CD8-positive, alpha-beta memory T cell (primary cell): ENCODE results near the gene SETD7. TPM values are rescaled to one million over a fixed set of nuclear protein-coding genes. Genes with fewer than 3 reads are reported as not detected.

Experiments used
- CTCF ChIA-PET: fragments of 350-600 bp; sonication (Branson Sonifier 250); formaldehyde crosslinking; loops from one replicate; lab custom pipeline; 2021; ENCODE audit warnings: antibody characterized with exemption; lab: Charles Lee
- POLR2A ChIA-PET: fragments of 350-600 bp; sonication (Branson Sonifier 250); formaldehyde crosslinking; loops from one replicate; lab custom pipeline; 2021; ENCODE audit warnings: antibody characterized with exemption; lab: Charles Lee
- DNase-seq, 5 donors: peaks; one replicate each; pipeline versions ENCODE4 v3.0.0 to v3.0.0-alpha.2; 2020 to 2022; ENCODE audit warnings: mixed read lengths in 1 of 5
- H3K27ac ChIP-seq: one replicate; pipeline ENCODE4 v1.7.0; 2013; ENCODE audit warnings: low read depth, mild to moderate bottlenecking, low read length, moderate library complexity
- H3K27me3 ChIP-seq: 2 replicates; pipeline ENCODE4 v1.7.0; 2013; ENCODE audit warnings: low read length, mild to moderate bottlenecking; ENCODE audit not compliant: insufficient read depth, poor library complexity, severe bottlenecking
- H3K36me3 ChIP-seq: 2 replicates; pipeline ENCODE4 v1.7.0; 2013; ENCODE audit warnings: mild to moderate bottlenecking, low read length, moderate library complexity; ENCODE audit not compliant: insufficient read depth
- H3K4me1 ChIP-seq: 2 replicates; pipeline ENCODE4 v1.7.0; 2013; ENCODE audit warnings: mild to moderate bottlenecking, low read length, moderate library complexity; ENCODE audit not compliant: insufficient read depth
- H3K4me3 ChIP-seq: 2 replicates; pipeline ENCODE4 v1.7.0; 2013; ENCODE audit warnings: mild to moderate bottlenecking, low read length
- H3K9me3 ChIP-seq: 2 replicates; pipeline ENCODE4 v1.7.0; 2013; ENCODE audit warnings: mild to moderate bottlenecking, low read length
- H3K27ac Mint-ChIP-seq, 8 donors: one replicate each; pipeline ENCODE4 v1.8.0; 2020 to 2021; ENCODE audit warnings: mixed read lengths in 8 of 8, mild to moderate bottlenecking in 6 of 8, inconsistent platforms in 3 of 8, moderate library complexity in 3 of 8
- H3K27me3 Mint-ChIP-seq, 2 donors: one replicate each; pipeline ENCODE4 v1.8.0; 2020 to 2021; ENCODE audit warnings: mixed read lengths in 2 of 2, mild to moderate bottlenecking in 1 of 2, moderate library complexity in 1 of 2
- H3K36me3 Mint-ChIP-seq, 3 donors: one replicate each; pipeline ENCODE4 v1.8.0; 2020 to 2021; ENCODE audit warnings: mixed read lengths in 3 of 3, inconsistent platforms in 1 of 3, mild to moderate bottlenecking in 1 of 3
- H3K4me1 Mint-ChIP-seq, 3 donors: one replicate each; pipeline ENCODE4 v1.8.0; 2020 to 2021; ENCODE audit warnings: mixed read lengths in 3 of 3, inconsistent platforms in 1 of 3, mild to moderate bottlenecking in 1 of 3
- H3K4me3 Mint-ChIP-seq, 7 donors: one replicate each; pipeline ENCODE4 v1.8.0; 2020 to 2021; ENCODE audit warnings: mixed read lengths in 7 of 7, mild to moderate bottlenecking in 6 of 7, moderate library complexity in 4 of 7, inconsistent platforms in 2 of 7
- H3K9me3 Mint-ChIP-seq, 5 donors: one replicate each; pipeline ENCODE4 v1.8.0; 2020 to 2022; ENCODE audit warnings: mixed read lengths in 5 of 5, mild to moderate bottlenecking in 3 of 5, moderate library complexity in 2 of 5, inconsistent platforms in 1 of 5
- polyA plus RNA-seq: library from polyadenylated mRNA; unstranded; fragments of 300-500 nt; fragmentation: Illumina TruSeq; gene quantifications from one replicate; pipeline ENCODE4 v1.2.3, GENCODE V29; 2021
- total RNA-seq, 2 experiments: library from RNA; stranded (reverse); gene quantifications; one replicate each; pipeline ENCODE4 v1.2.3, GENCODE V29; 2021

Gene SETD7
- total and polyA plus RNA-seq, 3 experiments from 2014 or later, result 2.0 to 17.0 (median 15.2) TPM

GRCh38 chr4:139596684-139597279 lies 40.8 kb upstream of the SETD7 start:
- ChIA-PET CTCF (interaction anchor here (0.6 to 1.8 kb wide), 2 partner anchors 55 to 181 kb away, joined by 3 to 4 read pairs; no protein-coding TSS in a partner anchor), POLR2A (no interaction called here)
- no peaks in the 10 kb centered on the region for H3K9me3 Mint-ChIP-seq
- no peak overlapping the region for H3K27ac Mint-ChIP-seq
- Histone ChIP-seq H3K27ac (no peak overlapping the region), H3K4me3 (no peak overlapping the region), H3K27me3 (no peaks in the 10 kb centered on the region), H3K4me1 (no peaks in the 10 kb centered on the region), H3K36me3 (no peaks in the 10 kb centered on the region), H3K9me3 (no peaks in the 10 kb centered on the region)
- H3K27me3 Mint-ChIP-seq, result peaks cover 9 to 37% of the 10 kb centered on the region in 2 donors
- H3K36me3 Mint-ChIP-seq, result no peaks in the 10 kb centered on the region
- DNase-seq, result no peak
- H3K4me3 Mint-ChIP-seq, result no peak overlapping the region
- no peaks in the 10 kb centered on the region for H3K4me1 Mint-ChIP-seq

DNA sequence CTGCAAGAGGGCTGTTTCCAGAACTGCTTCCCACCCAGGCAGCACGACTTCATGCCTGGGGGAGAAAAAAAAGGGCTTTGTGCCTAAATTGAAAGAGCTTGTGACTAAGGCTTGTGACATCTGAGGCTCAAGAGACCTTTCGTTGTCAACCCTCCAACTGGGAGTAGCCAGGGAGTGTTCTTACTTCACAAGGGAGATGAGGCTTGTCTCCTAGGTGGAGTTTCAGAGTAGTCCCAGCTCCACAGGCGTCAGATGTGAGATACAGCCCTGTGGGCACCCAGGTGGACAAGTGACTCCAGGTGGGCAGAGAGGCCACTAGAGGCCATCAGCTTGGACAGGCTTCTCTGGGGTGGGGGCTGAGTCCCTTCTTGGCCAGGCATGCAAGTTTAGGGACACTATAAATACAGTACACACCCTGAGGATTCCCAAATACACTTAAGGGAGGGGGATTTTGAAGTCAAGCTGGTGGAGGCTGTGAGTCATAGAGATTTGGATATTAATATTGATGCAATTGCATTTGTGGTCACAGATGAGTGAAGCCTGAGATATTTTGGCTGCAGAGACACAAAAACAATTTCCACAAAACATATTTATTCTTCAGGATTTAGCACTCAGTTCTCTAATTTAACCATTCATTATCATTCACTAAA lies 40.1 kb upstream of the SETD7 start:
- no peaks in the 10 kb centered on the region for H3K4me1 ChIP-seq
- Mint-ChIP-seq H3K4me3 (no peak overlapping the region), H3K36me3 (no peaks in the 10 kb centered on the region), H3K9me3 (no peaks in the 10 kb centered on the region), H3K27ac (no peak overlapping the region), H3K27me3 (peaks cover 9 to 37% of the 10 kb centered on the region in 2 donors), H3K4me1 (no peaks in the 10 kb centered on the region)
- no peaks in the 10 kb centered on the region for H3K27me3 ChIP-seq
- ChIA-PET POLR2A (no interaction called here), CTCF (interaction anchor here (1.8 kb wide), 1 partner anchor 56 kb away, joined by 4 read pairs; no protein-coding TSS in a partner anchor)
- no peak for DNase-seq
- H3K4me3 ChIP-seq, result no peak overlapping the region
- H3K27ac ChIP-seq, result no peak overlapping the region
- no peaks in the 10 kb centered on the region for H3K36me3 ChIP-seq
- no peaks in the 10 kb centered on the region for H3K9me3 ChIP-seq

DNA sequence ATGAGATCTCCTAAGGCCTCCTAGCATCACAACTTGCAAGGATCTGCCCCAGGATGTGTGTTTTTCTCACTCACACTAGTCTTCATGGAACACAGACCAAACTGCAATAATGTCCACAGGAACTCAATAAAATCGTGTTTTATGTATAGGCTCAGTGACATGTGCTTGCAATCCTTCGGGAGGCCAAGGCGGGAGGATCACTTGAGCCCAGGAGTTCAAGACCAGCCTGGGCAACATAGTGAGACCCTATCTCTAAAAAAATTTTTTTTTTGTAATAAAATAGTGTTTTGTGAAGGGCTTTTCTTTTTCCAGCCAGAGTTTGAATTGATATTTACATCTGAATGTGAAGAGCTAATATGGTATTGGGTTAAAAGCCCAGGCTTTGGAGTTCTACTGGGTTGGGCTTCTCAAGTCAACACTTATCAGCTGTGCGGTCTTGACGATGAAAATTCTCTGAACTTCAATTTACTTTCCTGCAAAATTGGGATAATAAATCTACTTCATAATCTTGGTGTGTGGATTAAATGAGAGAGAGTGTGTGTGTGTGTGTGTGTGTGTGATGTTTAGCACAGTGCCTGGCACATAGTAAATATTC lies 38.7 kb upstream of the SETD7 start:
- Histone ChIP-seq H3K27me3 (no peaks in the 10 kb centered on the region), H3K4me1 (no peaks in the 10 kb centered on the region), H3K9me3 (no peaks in the 10 kb centered on the region), H3K27ac (no peak overlapping the region), H3K4me3 (no peak overlapping the region), H3K36me3 (no peaks in the 10 kb centered on the region)
- H3K27me3 Mint-ChIP-seq, result peaks cover 9 to 33% of the 10 kb centered on the region in 2 donors
- H3K36me3 Mint-ChIP-seq, result no peaks in the 10 kb centered on the region
- H3K27ac Mint-ChIP-seq, result no peak overlapping the region
- DNase-seq, result no peak
- ChIA-PET POLR2A (no interaction called here), CTCF (no interaction called here)
- no peak overlapping the region for H3K4me3 Mint-ChIP-seq
- H3K4me1 Mint-ChIP-seq, result no peaks in the 10 kb centered on the region
- H3K9me3 Mint-ChIP-seq, result no peaks in the 10 kb centered on the region

DNA sequence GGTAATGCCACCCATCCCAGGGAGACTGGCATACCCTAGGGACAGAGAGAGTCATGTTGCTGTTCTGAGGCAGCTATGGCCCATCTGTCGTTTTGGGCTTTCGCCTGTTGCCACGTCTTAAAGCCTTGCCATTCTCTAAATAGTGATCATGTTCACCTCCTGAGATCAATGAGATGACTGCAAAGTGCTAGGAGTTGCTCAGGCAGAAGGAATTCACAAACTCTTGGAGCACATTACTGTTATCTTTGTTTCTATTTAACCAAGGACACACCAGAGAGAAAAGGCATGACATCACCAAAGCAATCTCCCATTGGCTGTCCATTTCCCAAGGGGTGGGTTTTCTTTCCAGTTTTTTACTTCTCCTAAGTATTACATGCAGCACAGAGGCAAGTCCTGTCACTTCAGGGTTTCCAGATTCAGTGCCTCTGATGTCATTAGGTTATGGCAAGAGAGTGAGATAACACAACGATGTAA lies 37.1 kb upstream of the SETD7 start:
- no peaks in the 10 kb centered on the region for H3K36me3 ChIP-seq
- POLR2A ChIA-PET, result no interaction called here
- no peak overlapping the region for H3K4me3 Mint-ChIP-seq

GRCh38 chr4:139589336-139590018 lies 33.5 kb upstream of the SETD7 start:
- Mint-ChIP-seq H3K4me1 (no peaks in the 10 kb centered on the region), H3K27me3 (peaks cover 4 to 6% of the 10 kb centered on the region in 2 donors), H3K27ac (no peak overlapping the region), H3K9me3 (no peaks in the 10 kb centered on the region), H3K4me3 (no peak overlapping the region), H3K36me3 (no peaks in the 10 kb centered on the region)
- no peak overlapping the region for H3K4me3 ChIP-seq
- no peaks in the 10 kb centered on the region for H3K36me3 ChIP-seq
- no peaks in the 10 kb centered on the region for H3K27me3 ChIP-seq
- H3K27ac ChIP-seq, result no peak overlapping the region
- H3K9me3 ChIP-seq, result no peaks in the 10 kb centered on the region
- no peak for DNase-seq
- CTCF ChIA-PET, result no interaction called here
- no peaks in the 10 kb centered on the region for H3K4me1 ChIP-seq
- POLR2A ChIA-PET, result interaction anchor here (0.6 kb wide), 1 partner anchor 23 kb away, joined by 6 read pairs; no protein-coding TSS in a partner anchor

More for the DNA sequence above, 37.1 kb upstream of the SETD7 start:
- Mint-ChIP-seq H3K9me3 (no peaks in the 10 kb centered on the region), H3K4me1 (no peaks in the 10 kb centered on the region), H3K27me3 (peaks cover 8 to 27% of the 10 kb centered on the region in 2 donors), H3K27ac (no peak overlapping the region), H3K36me3 (no peaks in the 10 kb centered on the region)
- no peaks in the 10 kb centered on the region for H3K9me3 ChIP-seq
- H3K4me3 ChIP-seq, result no peak overlapping the region
- no peak overlapping the region for H3K27ac ChIP-seq
- no peak for DNase-seq
- CTCF ChIA-PET, result interaction anchor here (0.9 to 1.0 kb wide), 2 partner anchors 10 to 14 kb away, joined by 3 read pairs; no protein-coding TSS in a partner anchor
- no peaks in the 10 kb centered on the region for H3K27me3 ChIP-seq
- H3K4me1 ChIP-seq, result no peaks in the 10 kb centered on the region

DNA sequence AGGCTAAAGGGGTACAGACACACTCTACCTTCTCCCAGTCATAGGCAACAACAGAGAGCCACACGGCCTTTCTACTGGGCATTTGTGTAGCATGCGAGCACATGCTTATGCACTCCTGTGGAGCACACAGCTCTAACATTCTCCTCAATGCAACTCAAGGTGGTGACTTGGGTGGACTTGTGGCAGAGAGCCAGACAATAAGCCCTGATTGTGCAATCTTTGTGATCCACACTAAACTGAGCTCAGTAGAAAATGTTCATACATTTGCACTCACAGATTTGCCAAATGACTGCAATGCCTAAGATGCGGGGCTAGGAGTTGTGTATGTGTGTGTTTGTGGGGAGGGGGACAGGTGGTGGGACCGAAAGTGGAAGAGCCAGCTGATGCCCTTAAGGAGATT lies 31.4 kb upstream of the SETD7 start:
- Histone ChIP-seq H3K9me3 (no peaks in the 10 kb centered on the region), H3K4me3 (no peak overlapping the region), H3K4me1 (no peaks in the 10 kb centered on the region), H3K36me3 (no peaks in the 10 kb centered on the region), H3K27me3 (no peaks in the 10 kb centered on the region), H3K27ac (no peak overlapping the region)
- ChIA-PET CTCF (no interaction called here), POLR2A (no interaction called here)
- peaks cover 9 to 11% of the 10 kb centered on the region in 2 donors for H3K27me3 Mint-ChIP-seq
- no peak for DNase-seq
- H3K9me3 Mint-ChIP-seq, result no peaks in the 10 kb centered on the region
- H3K4me3 Mint-ChIP-seq, result no peak overlapping the region
- no peaks in the 10 kb centered on the region for H3K36me3 Mint-ChIP-seq
- no peaks in the 10 kb centered on the region for H3K4me1 Mint-ChIP-seq
- no peak overlapping the region for H3K27ac Mint-ChIP-seq

- Mint-ChIP-seq H3K27me3 (peaks cover 12 to 26% of the 10 kb centered on the region in 2 donors), H3K36me3 (peaks cover 0 to 3% (median 0%) of the 10 kb centered on the region in 3 donors), H3K9me3 (no peaks in the 10 kb centered on the region), H3K4me3 (no peak overlapping the region), H3K27ac (no peak overlapping the region), H3K4me1 (no peaks in the 10 kb centered on the region)
- peaks cover 5% of the 10 kb centered on the region for H3K27me3 ChIP-seq
- H3K4me1 ChIP-seq, result no peaks in the 10 kb centered on the region
- H3K9me3 ChIP-seq, result no peaks in the 10 kb centered on the region
- H3K36me3 ChIP-seq, result no peaks in the 10 kb centered on the region
- CTCF ChIA-PET, result interaction anchor here (1.6 kb wide), 1 partner anchor 21 kb away, joined by 3 read pairs; no protein-coding TSS in a partner anchor
- no peak overlapping the region for H3K4me3 ChIP-seq
- POLR2A ChIA-PET, result no interaction called here
- H3K27ac ChIP-seq, result no peak overlapping the region
- no peak for DNase-seq
These were observed 29.5 kb upstream of the SETD7 start for GRCh38 chr4:139585473-139585872.
